A549 treated with CORT108297 at 1 μM for 4 hours (cell line): ENCODE data around the gene CUTC. TPM values are rescaled to one million over a fixed set of nuclear protein-coding genes. Genes with fewer than 3 reads are reported as not detected.

Experiments
- total RNA-seq: library from RNA; stranded (reverse); fragments of 200-300 nt; extraction: Qiagen RNA extraction; gene quantifications from 5 replicates; pipeline ENCODE4 v1.2.3, GENCODE V29; 2022

Gene CUTC, protein sequence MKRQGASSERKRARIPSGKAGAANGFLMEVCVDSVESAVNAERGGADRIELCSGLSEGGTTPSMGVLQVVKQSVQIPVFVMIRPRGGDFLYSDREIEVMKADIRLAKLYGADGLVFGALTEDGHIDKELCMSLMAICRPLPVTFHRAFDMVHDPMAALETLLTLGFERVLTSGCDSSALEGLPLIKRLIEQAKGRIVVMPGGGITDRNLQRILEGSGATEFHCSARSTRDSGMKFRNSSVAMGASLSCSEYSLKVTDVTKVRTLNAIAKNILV
- 31.2 to 37.2 TPM (median 36.9 TPM) in 5 replicates for total RNA-seq

DNA sequence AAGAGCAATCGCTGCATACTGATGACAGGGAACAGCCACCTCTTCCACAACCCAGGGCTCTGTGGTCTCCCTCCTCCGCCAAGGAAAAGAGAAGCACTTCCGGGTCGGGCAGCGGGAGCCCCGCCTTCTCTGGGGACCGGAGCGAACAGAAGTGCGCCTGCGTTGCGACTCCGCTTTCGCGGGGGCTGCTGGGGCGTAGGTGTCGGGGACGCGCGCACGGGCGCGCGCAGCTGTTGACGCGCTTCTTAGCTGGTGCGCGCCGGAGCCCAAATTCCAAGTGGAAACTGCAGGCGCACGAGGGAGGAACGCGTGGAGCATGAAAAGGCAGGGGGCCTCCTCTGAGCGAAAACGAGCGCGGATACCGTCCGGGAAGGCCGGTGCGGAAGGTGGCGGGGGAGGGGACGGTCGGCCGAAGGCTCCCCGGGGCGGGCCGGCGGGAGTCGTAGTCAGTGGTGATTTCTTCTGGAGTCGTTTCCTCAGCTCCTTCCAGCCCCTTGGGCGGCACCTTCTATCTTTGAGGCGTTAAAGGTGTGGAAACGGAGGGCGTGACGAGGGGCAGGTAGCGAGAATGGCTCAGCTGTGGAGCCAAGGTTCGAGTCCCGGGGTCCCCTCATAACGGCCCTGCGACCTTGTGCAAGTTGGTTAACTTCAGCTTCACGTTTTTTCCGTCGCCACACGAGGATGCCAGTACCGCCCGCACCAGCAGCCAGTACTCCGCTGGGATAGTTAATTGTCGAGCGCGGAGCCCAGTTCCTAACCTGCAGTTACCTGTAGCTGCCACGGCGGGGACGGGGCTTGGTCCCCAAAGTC lies at the start of gene CUTC, which contains the start of gene COX15:
Gene CUTC, plus strand, starts transcription at position 202 of the 810 bp plus-strand sequence. Its CDS starts 115 bp downstream, at position 317.
Gene COX15, minus strand, starts transcription at position 95 of the 810 bp plus-strand sequence. Its CDS starts 78 bp downstream, at position 17.

DNA sequence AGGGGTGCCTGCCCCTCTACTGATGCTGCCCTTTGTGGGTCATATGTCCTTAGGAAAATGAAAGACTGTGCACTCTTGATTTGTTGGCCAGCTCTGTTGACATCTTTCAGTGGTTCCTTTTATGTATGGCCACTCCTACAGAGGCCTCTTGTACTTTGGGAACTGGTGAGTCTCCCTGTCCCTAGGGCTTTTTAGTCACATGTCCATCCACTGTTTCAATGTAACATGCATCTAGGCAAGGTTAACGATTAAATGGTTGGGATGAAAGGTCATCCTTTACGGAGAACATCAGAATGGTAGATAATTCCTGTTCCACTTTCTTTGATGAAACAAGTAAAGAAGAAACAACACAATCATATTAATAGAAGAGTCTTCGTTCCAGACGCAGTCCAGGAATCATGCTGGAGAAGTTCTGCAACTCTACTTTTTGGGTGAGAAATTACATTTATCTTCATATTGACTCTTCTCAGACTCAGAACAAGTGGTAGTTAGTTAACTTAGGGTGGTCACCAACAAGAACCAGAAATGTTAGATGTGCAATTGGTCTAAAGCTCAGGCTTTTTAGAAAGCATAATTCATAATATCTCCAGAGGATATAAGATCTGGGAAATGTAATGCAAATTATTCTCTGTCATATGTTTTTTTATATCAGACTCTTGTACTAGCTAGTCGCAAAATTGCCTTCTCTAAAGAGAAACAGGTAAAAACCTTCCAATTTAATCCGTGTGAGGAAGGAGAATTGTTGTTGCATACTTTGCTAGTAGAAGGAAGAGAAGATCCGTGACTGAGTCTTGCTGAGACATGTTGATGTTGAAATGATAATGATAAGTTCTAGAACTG lies 50.6 kb downstream of the CUTC start, which contains the start of gene ABCC2:
Gene ABCC2, plus strand, starts transcription at position 194 of the 840 bp plus-strand sequence. Its CDS starts 205 bp downstream, at position 399.

Other genes with a start within 250 kb of the CUTC start
- gene NKX2-3, start 199.3 kb upstream of the CUTC start, total RNA-seq: 0.06 to 0.11 TPM in 2 of 5 replicates, not detected in the others
- gene SLC25A28, start 111.8 kb upstream of the CUTC start, total RNA-seq: 22.7 to 30.5 TPM (median 27.9 TPM) in 5 replicates
- gene ENTPD7, start 72.7 kb upstream of the CUTC start, total RNA-seq: 10.7 to 15.0 TPM (median 13.9 TPM) in 5 replicates
- gene COX15, start 107 bp upstream of the CUTC start, total RNA-seq: 29.4 to 32.8 TPM (median 31.2 TPM) in 5 replicates
- 150 to 171 TPM (median 160 TPM) in 5 replicates for gene ABCC2, start 50.4 kb downstream of the CUTC start, total RNA-seq